Measurements from ENCODE around the gene KLK10.
"Not testable (repeated sequence)": the region's sequence is repeated elsewhere in the genome, so short reads cannot be mapped to it uniquely, and the experiment has no call there.

KLK10 gene

GRCh38 chr19:51002089-51002532, 17.4 kb downstream of the KLK10 start:
- DNase-seq (ENCODE audit: low read depth in 2 of 2) = no peak

- DNase-seq (ENCODE audit: low read depth in 2 of 2) = no peak
Measured at GRCh38 chr19:51001515-51001914, 18.0 kb downstream of the KLK10 start, which contains the start of gene KLK8. TSS of gene KLK8 (minus strand) at chr19:51001604. CDS start at chr19:51001167, 437 bp downstream.

GRCh38 chr19:51000981-51001380, 18.5 kb downstream of the KLK10 start:
- no peak for DNase-seq (ENCODE audit: low read depth in 2 of 2)

GRCh38 chr19:51000426-51000825, 19.1 kb downstream of the KLK10 start:
- no peak for DNase-seq (ENCODE audit: low read depth in 2 of 2)

GRCh38 chr19:50998686-50999085, 20.8 kb downstream of the KLK10 start:
- DNase-seq (ENCODE audit: low read depth in 2 of 2) = no peak

- no peak for DNase-seq (ENCODE audit: low read depth in 2 of 2)
Measured at GRCh38 chr19:50998061-50998460, 21.4 kb downstream of the KLK10 start.

- no peak for DNase-seq (ENCODE audit: low read depth in 2 of 2)
Measured at GRCh38 chr19:50994129-50994528, 25.4 kb downstream of the KLK10 start.

GRCh38 chr19:50992666-50993035, 26.9 kb downstream of the KLK10 start:
- no peak for DNase-seq (ENCODE audit: low read depth in 2 of 2)

GRCh38 chr19:50984416-50984815, 35.1 kb downstream of the KLK10 start:
- DNase-seq (ENCODE audit: low read depth in 2 of 2) = not testable (repeated sequence)

GRCh38 chr19:50983625-50984292, 35.8 kb downstream of the KLK10 start, which contains the start of gene KLK7:
TSS of gene KLK7 (minus strand) at chr19:50983917. CDS start at chr19:50982399, 1,518 bp downstream.
- DNase-seq (ENCODE audit: low read depth in 2 of 2) = no peak

GRCh38 chr19:50982186-50982585, 37.3 kb downstream of the KLK10 start:
- no peak for DNase-seq (ENCODE audit: low read depth in 2 of 2)

- DNase-seq (ENCODE audit: low read depth in 2 of 2) = no peak
Measured at GRCh38 chr19:50981587-50982146, 37.8 kb downstream of the KLK10 start.

GRCh38 chr19:50980208-50980607, 39.3 kb downstream of the KLK10 start:
- no peak for DNase-seq (ENCODE audit: low read depth in 2 of 2)

GRCh38 chr19:50979758-50980157, 39.8 kb downstream of the KLK10 start:
- no peak for DNase-seq (ENCODE audit: low read depth in 2 of 2)

GRCh38 chr19:50978772-50979390, 40.6 kb downstream of the KLK10 start:
- no peak for DNase-seq (ENCODE audit: low read depth in 2 of 2)

GRCh38 chr19:50977626-50978025, 41.9 kb downstream of the KLK10 start:
- DNase-seq (ENCODE audit: low read depth in 2 of 2) = no peak

GRCh38 chr19:50975766-50976165, 43.7 kb downstream of the KLK10 start:
- no peak for DNase-seq (ENCODE audit: low read depth in 2 of 2)

GRCh38 chr19:50974702-50975556, 44.6 kb downstream of the KLK10 start:
- DNase-seq (ENCODE audit: low read depth in 2 of 2) = no peak

GRCh38 chr19:50972795-50973376, 46.6 kb downstream of the KLK10 start:
- no peak for DNase-seq (ENCODE audit: low read depth in 2 of 2)

GRCh38 chr19:50969810-50970209, 49.7 kb downstream of the KLK10 start:
- DNase-seq (ENCODE audit: low read depth in 2 of 2) = not testable (repeated sequence)

GRCh38 chr19:50969413-50969760, 50.1 kb downstream of the KLK10 start, which contains the start of gene KLK6:
TSS of gene KLK6 (minus strand) at chr19:50969591. CDS start at chr19:50968104, 1,487 bp downstream.
- DNase-seq (ENCODE audit: low read depth in 2 of 2) = no peak

All from stimulated activated CD8-positive, alpha-beta memory T cell treated with anti-CD3 and anti-CD28 coated beads, Interleukin-2, amount 100 ng/mL, for 1 hour (primary cell).